Keratinocyte (primary cell): ENCODE results near the gene LGSN. TPM values are rescaled to one million over a fixed set of nuclear protein-coding genes. Genes with fewer than 3 reads are reported as not detected.

Source experiments
- DNase-seq: peaks from one replicate; pipeline ENCODE4 v3.0.0-alpha.2; 2011; ENCODE audit warnings: low read depth, missing footprints, low spot score
- FAIRE-seq: peaks from 2 replicates; lab custom pipeline; 2011; peaks lifted over from hg19 to GRCh38; lab: Jason Lieb, UNC
- H2AFZ ChIP-seq: 2 replicates; pipeline ENCODE4 v1.6.0; 2012; ENCODE audit warnings: low read length, control low read depth, inconsistent platforms; ENCODE audit not compliant: control insufficient read depth
- H3K27ac ChIP-seq: 2 replicates; pipeline ENCODE4 v1.5.1; 2011; ENCODE audit warnings: low read length; ENCODE audit not compliant: control insufficient read depth, insufficient read depth
- H3K27me3 ChIP-seq: 3 replicates; pipeline ENCODE4 v1.6.0; 2011; ENCODE audit warnings: low read length; ENCODE audit not compliant: control insufficient read depth, insufficient read depth; ENCODE audit errors: extremely low read depth
- H3K36me3 ChIP-seq, 2 experiments: 2 replicates in 1 of 2; 3 replicates in 1 of 2; pipeline ENCODE4 v1.5.1; 2011; ENCODE audit warnings: low read length in 2 of 2, mild to moderate bottlenecking in 1 of 2; ENCODE audit not compliant: control insufficient read depth in 2 of 2, insufficient read depth in 2 of 2; ENCODE audit errors: extremely low read depth in 1 of 2
- H3K4me1 ChIP-seq: 3 replicates; pipeline ENCODE4 v1.5.1; 2011; ENCODE audit warnings: low read length; ENCODE audit not compliant: control insufficient read depth, insufficient read depth; ENCODE audit errors: extremely low read depth
- H3K4me2 ChIP-seq: 3 replicates; pipeline ENCODE4 v1.6.0; 2011; ENCODE audit warnings: low read depth, low read length; ENCODE audit not compliant: control insufficient read depth, insufficient read depth; ENCODE audit errors: extremely low read depth
- H3K4me3 ChIP-seq, 3 experiments: fragments of 200-600 bp in 1 of 3; sonication (generic) in 1 of 3; 2 replicates in 2 of 3; 3 replicates in 1 of 3; pipeline ENCODE4 v1.5.1; 2011 to 2016; ENCODE audit warnings: low read length in 3 of 3, mild to moderate bottlenecking in 3 of 3, control low read depth in 2 of 3, inconsistent platforms in 1 of 3, low read depth in 1 of 3, mixed read lengths in 1 of 3, mixed run types in 1 of 3, moderate library complexity in 1 of 3; ENCODE audit not compliant: control insufficient read depth in 2 of 3, insufficient read depth in 2 of 3; ENCODE audit errors: extremely low read depth in 1 of 3
- H3K79me2 ChIP-seq: 2 replicates; pipeline ENCODE4 v1.6.0; 2012; ENCODE audit warnings: low read length; ENCODE audit not compliant: control insufficient read depth, insufficient read depth
- H3K9ac ChIP-seq: 3 replicates; pipeline ENCODE4 v1.6.0; 2011; ENCODE audit warnings: low read length; ENCODE audit not compliant: control insufficient read depth, insufficient read depth; ENCODE audit errors: extremely low read depth
- H3K9me1 ChIP-seq: 3 replicates; pipeline ENCODE4 v1.6.0; 2011; ENCODE audit warnings: low read length; ENCODE audit not compliant: control insufficient read depth, insufficient read depth; ENCODE audit errors: extremely low read depth
- H3K9me3 ChIP-seq: 2 replicates; pipeline ENCODE4 v1.5.1; 2012; ENCODE audit warnings: low read depth, low read length; ENCODE audit not compliant: control insufficient read depth
- H4K20me1 ChIP-seq: 3 replicates; pipeline ENCODE4 v1.6.0; 2011; ENCODE audit warnings: low read length; ENCODE audit not compliant: control insufficient read depth, insufficient read depth; ENCODE audit errors: extremely low read depth
- CTCF ChIP-seq, 3 experiments: IDR thresholded peaks in 1 of 3; conservative IDR thresholded peaks in 1 of 3; optimal IDR thresholded peaks in 1 of 3; 2 replicates in 2 of 3; 3 replicates in 1 of 3; pipeline versions ENCODE3 to v1.5.1; 2011; ENCODE audit warnings: low read length in 3 of 3, mild to moderate bottlenecking in 3 of 3, moderate library complexity in 2 of 3, control low read depth in 1 of 3, inconsistent platforms in 1 of 3; ENCODE audit not compliant: insufficient read depth in 2 of 3; ENCODE audit errors: extremely low read depth in 1 of 3
- EZH2 ChIP-seq: IDR thresholded peaks from one replicate; pipeline ENCODE4 v1.6.1; 2012; ENCODE audit warnings: inconsistent platforms, mild to moderate bottlenecking, low read length, moderate library complexity
- dilution Hi-C: fragments of 300-500 bp; cut with MboI; formaldehyde crosslinking; loops from one replicate; pipeline ENCODE4 v1.7.0; 2020; ENCODE audit warnings: low sequenced_read_pairs; ENCODE audit not compliant: extremely low pct_ligation_motif_present
- polyA plus RNA-seq, 5 experiments: library from polyadenylated mRNA; depleted of rRNA in 3 of 5; stranded (reverse) in 3 of 5; stranded (forward) in 1 of 5; unstranded in 1 of 5; fragments of >200 nt; gene quantifications; 1 replicate in 1 of 5; 2 replicates in 3 of 5; 3 replicates in 1 of 5; pipeline versions ENCODE4 v1.2.1 to v1.2.3, GENCODE V29; 2011 to 2012; ENCODE audit warnings: missing spikeins in 2 of 5, low read depth in 1 of 5, low replicate concordance in 1 of 5

Gene LGSN
- polyA plus RNA-seq, 1 donor (not counting 4 experiments of a cell fraction or from before 2014, with no cell fraction given) = not detected

GRCh38 chr6:63267046-63267445, 52.7 kb downstream of the LGSN start:
- no peak for FAIRE-seq
- no peak overlapping the region for H3K27ac ChIP-seq
- dilution Hi-C loops = no loop called here

GRCh38 chr6:63263444-63263843, 56.3 kb downstream of the LGSN start:
- H3K27ac ChIP-seq = no peak overlapping the region
- no peak for TF ChIP-seq EZH2
- no peak for TF ChIP-seq CTCF (optimal IDR thresholded peaks at IDR 0.05 in 1 of 3, IDR thresholded peaks at IDR 0.05 in 1 of 3, conservative IDR thresholded peaks at IDR 0.05 in 1 of 3; ENCODE audit: extremely low read depth in 1 of 3, insufficient read depth in 2 of 3, low read length in 3 of 3)
- no peak overlapping the region for H3K4me2 ChIP-seq
- H3K9ac ChIP-seq = no peak overlapping the region
- no peaks in the 10 kb centered on the region for H3K79me2 ChIP-seq
- H3K9me3 ChIP-seq = no peaks in the 10 kb centered on the region
- H3K36me3 ChIP-seq = no peaks in the 10 kb centered on the region
- dilution Hi-C loops = no loop called here
- no peaks in the 10 kb centered on the region for H3K9me1 ChIP-seq
- H3K4me3 ChIP-seq = no peak overlapping the region
- no peaks in the 10 kb centered on the region for H3K4me1 ChIP-seq
- H2AFZ ChIP-seq = no peak overlapping the region
- FAIRE-seq = no peak
- DNase-seq = no peak
- H3K27me3 ChIP-seq = no peaks in the 10 kb centered on the region
- H4K20me1 ChIP-seq = no peaks in the 10 kb centered on the region

More at GRCh38 chr6:63267046-63267445, 52.7 kb downstream of the LGSN start:
- Histone ChIP-seq H3K9me3 (no peaks in the 10 kb centered on the region), H3K4me2 (no peak overlapping the region), H2AFZ (no peak overlapping the region), H3K36me3 (no peaks in the 10 kb centered on the region), H3K9ac (no peak overlapping the region), H3K4me3 (no peak overlapping the region), H3K9me1 (no peaks in the 10 kb centered on the region), H3K27me3 (no peaks in the 10 kb centered on the region), H3K79me2 (no peaks in the 10 kb centered on the region), H4K20me1 (no peaks in the 10 kb centered on the region), H3K4me1 (no peaks in the 10 kb centered on the region)
- no peak for TF ChIP-seq EZH2
- no peak for TF ChIP-seq CTCF (optimal IDR thresholded peaks at IDR 0.05 in 1 of 3, IDR thresholded peaks at IDR 0.05 in 1 of 3, conservative IDR thresholded peaks at IDR 0.05 in 1 of 3; ENCODE audit: extremely low read depth in 1 of 3, insufficient read depth in 2 of 3, low read length in 3 of 3)
- DNase-seq = no peak
